Measurements from ENCODE around the gene UTF1. TPM values are rescaled to one million over a fixed set of nuclear protein-coding genes. Genes with fewer than 3 reads are reported as not detected.

UTF1 gene
- polyA plus RNA-seq, 1 donor from 2014 or later, result not detected

DNA sequence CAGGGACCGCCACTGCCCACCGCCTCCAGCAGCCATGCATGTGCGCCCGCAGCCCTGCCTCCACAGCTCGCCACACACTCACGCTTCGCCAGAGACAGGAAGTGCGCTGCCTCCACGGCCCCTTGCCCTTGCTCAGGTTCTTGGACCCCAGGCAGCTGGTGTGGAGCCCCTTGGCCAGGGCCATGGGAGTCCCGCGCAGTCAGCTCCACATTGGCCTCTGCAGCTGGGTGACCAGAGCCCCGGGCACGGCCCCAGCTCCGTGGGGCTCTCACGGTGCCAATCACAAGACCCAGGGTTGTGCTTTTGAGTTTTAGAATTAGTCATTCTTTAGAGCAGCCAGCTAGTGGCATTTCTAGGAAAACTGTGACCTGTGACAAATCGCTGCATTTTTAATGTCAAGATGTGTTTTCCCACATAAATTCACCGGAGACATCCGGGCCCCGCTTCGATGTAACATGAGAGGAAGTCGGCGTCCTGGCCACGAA is 4.3 kb upstream of the UTF1 start:
- no peak overlapping the region for H2AFZ ChIP-seq (ENCODE audit: low read depth, low read length)
- H3K27me3 ChIP-seq (ENCODE audit: insufficient read depth, low read depth, low read length), result peaks cover 24% of the 10 kb centered on the region

DNA sequence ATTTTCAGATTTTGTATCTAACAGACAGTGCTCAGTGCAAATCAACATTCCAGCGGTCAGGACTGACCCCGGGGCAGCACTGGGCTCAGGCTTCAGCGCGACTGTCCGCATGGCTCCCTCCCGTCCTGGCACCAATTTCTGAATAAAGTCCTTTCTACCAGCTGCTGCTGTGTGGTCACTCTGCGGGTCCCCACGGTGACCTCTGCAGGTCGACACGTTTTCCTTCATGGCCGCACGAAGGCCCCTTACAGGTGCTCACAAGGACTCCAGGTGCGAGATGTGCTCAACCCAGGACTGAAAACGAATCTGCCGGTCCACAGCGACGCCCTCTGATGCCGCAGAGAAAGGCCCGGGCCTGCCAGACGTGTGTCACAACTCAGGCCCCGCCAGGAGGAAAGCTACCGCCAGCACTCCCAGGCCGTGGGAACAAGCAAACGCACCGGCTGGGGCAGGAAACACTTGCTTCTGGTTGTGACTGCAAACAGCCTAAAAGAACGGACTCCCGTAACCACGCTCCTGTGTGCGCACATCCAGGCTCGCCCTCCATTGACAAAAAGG is 3.7 kb upstream of the UTF1 start:
- Histone ChIP-seq H3K9me3 (ENCODE audit: low read length) (no peaks in the 10 kb centered on the region), H3F3A (ENCODE audit: insufficient read depth, low read length, poor library complexity, severe bottlenecking) (no peaks in the 10 kb centered on the region), H3K4me2 (ENCODE audit: low read length) (no peak overlapping the region), H3K27me3 (ENCODE audit: insufficient read depth, low read depth, low read length) (peaks cover 30% of the 10 kb centered on the region), H3K79me2 (replicated peaks; ENCODE audit: insufficient read depth, low read length) (no peaks in the 10 kb centered on the region), H3K4me3 (ENCODE audit: low read length) (no peak overlapping the region), H2AFZ (ENCODE audit: low read depth, low read length) (no peak overlapping the region), H3K27ac (ENCODE audit: low read length) (no peak overlapping the region), H4K20me1 (ENCODE audit: insufficient read depth) (no peaks in the 10 kb centered on the region), H3K9ac (ENCODE audit: low read length) (no peak overlapping the region), H3K9me2 (ENCODE audit: insufficient read depth, low read length) (no peaks in the 10 kb centered on the region), H3K36me3 (ENCODE audit: insufficient read depth, low read length) (no peaks in the 10 kb centered on the region)
- TF ChIP-seq RAD21 (conservative IDR thresholded peaks at IDR 0.05), result no peak
- TF ChIP-seq TAF1 (IDR thresholded peaks at IDR 0.05; ENCODE audit: low read depth), result no peak

More for the DNA sequence above, 4.3 kb upstream of the UTF1 start:
- no peaks in the 10 kb centered on the region for H3K9me2 ChIP-seq (ENCODE audit: insufficient read depth, low read length)
- no peak overlapping the region for H3K4me2 ChIP-seq (ENCODE audit: low read length)
- H4K20me1 ChIP-seq (ENCODE audit: insufficient read depth), result no peaks in the 10 kb centered on the region
- H3K9ac ChIP-seq (ENCODE audit: low read length), result no peak overlapping the region
- no peaks in the 10 kb centered on the region for H3K79me2 ChIP-seq (replicated peaks; ENCODE audit: insufficient read depth, low read length)
- H3K36me3 ChIP-seq (ENCODE audit: insufficient read depth, low read length), result no peaks in the 10 kb centered on the region
- no peaks in the 10 kb centered on the region for H3F3A ChIP-seq (ENCODE audit: insufficient read depth, low read length, poor library complexity, severe bottlenecking)
- no peaks in the 10 kb centered on the region for H3K9me3 ChIP-seq (ENCODE audit: low read length)
- no peak overlapping the region for H3K27ac ChIP-seq (ENCODE audit: low read length)
- no peak overlapping the region for H3K4me3 ChIP-seq (ENCODE audit: low read length)
- TF ChIP-seq POLR2AphosphoS5 (IDR thresholded peaks at IDR 0.05), result no peak
- TF ChIP-seq MXI1 (conservative IDR thresholded peaks at IDR 0.05; ENCODE audit: poor library complexity, severe bottlenecking), result no peak
- no peak for TF ChIP-seq EP300 (conservative IDR thresholded peaks at IDR 0.05; ENCODE audit: poor library complexity, severe bottlenecking)
- TF ChIP-seq, protein P1, sequence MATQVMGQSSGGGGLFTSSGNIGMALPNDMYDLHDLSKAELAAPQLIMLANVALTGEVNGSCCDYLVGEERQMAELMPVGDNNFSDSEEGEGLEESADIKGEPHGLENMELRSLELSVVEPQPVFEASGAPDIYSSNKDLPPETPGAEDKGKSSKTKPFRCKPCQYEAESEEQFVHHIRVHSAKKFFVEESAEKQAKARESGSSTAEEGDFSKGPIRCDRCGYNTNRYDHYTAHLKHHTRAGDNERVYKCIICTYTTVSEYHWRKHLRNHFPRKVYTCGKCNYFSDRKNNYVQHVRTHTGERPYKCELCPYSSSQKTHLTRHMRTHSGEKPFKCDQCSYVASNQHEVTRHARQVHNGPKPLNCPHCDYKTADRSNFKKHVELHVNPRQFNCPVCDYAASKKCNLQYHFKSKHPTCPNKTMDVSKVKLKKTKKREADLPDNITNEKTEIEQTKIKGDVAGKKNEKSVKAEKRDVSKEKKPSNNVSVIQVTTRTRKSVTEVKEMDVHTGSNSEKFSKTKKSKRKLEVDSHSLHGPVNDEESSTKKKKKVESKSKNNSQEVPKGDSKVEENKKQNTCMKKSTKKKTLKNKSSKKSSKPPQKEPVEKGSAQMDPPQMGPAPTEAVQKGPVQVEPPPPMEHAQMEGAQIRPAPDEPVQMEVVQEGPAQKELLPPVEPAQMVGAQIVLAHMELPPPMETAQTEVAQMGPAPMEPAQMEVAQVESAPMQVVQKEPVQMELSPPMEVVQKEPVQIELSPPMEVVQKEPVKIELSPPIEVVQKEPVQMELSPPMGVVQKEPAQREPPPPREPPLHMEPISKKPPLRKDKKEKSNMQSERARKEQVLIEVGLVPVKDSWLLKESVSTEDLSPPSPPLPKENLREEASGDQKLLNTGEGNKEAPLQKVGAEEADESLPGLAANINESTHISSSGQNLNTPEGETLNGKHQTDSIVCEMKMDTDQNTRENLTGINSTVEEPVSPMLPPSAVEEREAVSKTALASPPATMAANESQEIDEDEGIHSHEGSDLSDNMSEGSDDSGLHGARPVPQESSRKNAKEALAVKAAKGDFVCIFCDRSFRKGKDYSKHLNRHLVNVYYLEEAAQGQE (IDR thresholded peaks at IDR 0.05; ENCODE audit: borderline replicate concordance), result no peak
- TF ChIP-seq RAD21 (conservative IDR thresholded peaks at IDR 0.05), result no peak
- no peak for TF ChIP-seq TAF1 (IDR thresholded peaks at IDR 0.05; ENCODE audit: low read depth)
- TF ChIP-seq, protein P2, sequence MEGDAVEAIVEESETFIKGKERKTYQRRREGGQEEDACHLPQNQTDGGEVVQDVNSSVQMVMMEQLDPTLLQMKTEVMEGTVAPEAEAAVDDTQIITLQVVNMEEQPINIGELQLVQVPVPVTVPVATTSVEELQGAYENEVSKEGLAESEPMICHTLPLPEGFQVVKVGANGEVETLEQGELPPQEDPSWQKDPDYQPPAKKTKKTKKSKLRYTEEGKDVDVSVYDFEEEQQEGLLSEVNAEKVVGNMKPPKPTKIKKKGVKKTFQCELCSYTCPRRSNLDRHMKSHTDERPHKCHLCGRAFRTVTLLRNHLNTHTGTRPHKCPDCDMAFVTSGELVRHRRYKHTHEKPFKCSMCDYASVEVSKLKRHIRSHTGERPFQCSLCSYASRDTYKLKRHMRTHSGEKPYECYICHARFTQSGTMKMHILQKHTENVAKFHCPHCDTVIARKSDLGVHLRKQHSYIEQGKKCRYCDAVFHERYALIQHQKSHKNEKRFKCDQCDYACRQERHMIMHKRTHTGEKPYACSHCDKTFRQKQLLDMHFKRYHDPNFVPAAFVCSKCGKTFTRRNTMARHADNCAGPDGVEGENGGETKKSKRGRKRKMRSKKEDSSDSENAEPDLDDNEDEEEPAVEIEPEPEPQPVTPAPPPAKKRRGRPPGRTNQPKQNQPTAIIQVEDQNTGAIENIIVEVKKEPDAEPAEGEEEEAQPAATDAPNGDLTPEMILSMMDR (IDR thresholded peaks at IDR 0.05; ENCODE audit: poor library complexity, severe bottlenecking), result no peak

DNA sequence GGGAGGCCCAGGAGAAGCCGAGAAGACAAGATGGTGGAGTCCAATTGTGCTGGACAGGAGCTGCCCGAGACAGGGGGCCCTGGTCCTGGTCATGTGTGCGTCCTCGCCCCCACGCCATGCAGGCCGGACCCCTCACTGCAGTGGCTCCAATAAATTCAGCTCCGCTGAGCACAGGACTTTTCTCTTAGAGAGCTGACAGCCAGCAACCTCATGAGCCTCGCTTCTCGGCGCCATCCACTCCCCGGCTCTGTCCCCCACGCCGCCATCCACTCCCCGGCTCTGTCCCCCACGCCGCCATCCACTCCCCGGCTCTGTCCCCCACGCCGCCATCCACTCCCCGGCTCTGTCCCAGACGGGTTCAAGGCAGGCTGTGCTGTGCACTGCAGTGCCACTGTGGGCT is 2.8 kb upstream of the UTF1 start:
- H3K9me2 ChIP-seq (ENCODE audit: insufficient read depth, low read length), result no peaks in the 10 kb centered on the region
- peaks cover 39% of the 10 kb centered on the region for H3K27me3 ChIP-seq (ENCODE audit: insufficient read depth, low read depth, low read length)
- H4K20me1 ChIP-seq (ENCODE audit: insufficient read depth), result no peaks in the 10 kb centered on the region
- H3K79me2 ChIP-seq (replicated peaks; ENCODE audit: insufficient read depth, low read length), result no peaks in the 10 kb centered on the region
- TF ChIP-seq MXI1 (conservative IDR thresholded peaks at IDR 0.05; ENCODE audit: poor library complexity, severe bottlenecking) (no peak), POLR2AphosphoS5 (IDR thresholded peaks at IDR 0.05) (no peak), SMC3 (conservative IDR thresholded peaks at IDR 0.05; ENCODE audit: poor library complexity) (no peak), TAF1 (IDR thresholded peaks at IDR 0.05; ENCODE audit: low read depth) (no peak), RAD21 (conservative IDR thresholded peaks at IDR 0.05) (no peak), EP300 (conservative IDR thresholded peaks at IDR 0.05; ENCODE audit: poor library complexity, severe bottlenecking) (no peak), EZH2 (IDR thresholded peaks at IDR 0.05; ENCODE audit: borderline replicate concordance, insufficient read depth, low read length, poor library complexity, severe bottlenecking) (no peak)
- TF ChIP-seq, protein P2 (IDR thresholded peaks at IDR 0.05; ENCODE audit: poor library complexity, severe bottlenecking), result no peak
- TF ChIP-seq, protein P1 (IDR thresholded peaks at IDR 0.05; ENCODE audit: borderline replicate concordance), result no peak
- no peak overlapping the region for H2AFZ ChIP-seq (ENCODE audit: low read depth, low read length)
- no peak overlapping the region for H3K27ac ChIP-seq (ENCODE audit: low read length)
- H3K36me3 ChIP-seq (ENCODE audit: insufficient read depth, low read length), result no peaks in the 10 kb centered on the region
- no peaks in the 10 kb centered on the region for H3F3A ChIP-seq (ENCODE audit: insufficient read depth, low read length, poor library complexity, severe bottlenecking)
- no peak overlapping the region for H3K4me2 ChIP-seq (ENCODE audit: low read length)
- H3K9me3 ChIP-seq (ENCODE audit: low read length), result no peaks in the 10 kb centered on the region
- no peak overlapping the region for H3K4me3 ChIP-seq (ENCODE audit: low read length)
- H3K9ac ChIP-seq (ENCODE audit: low read length), result no peak overlapping the region
